ENCODE measurements around the gene ZFP64.
"Not testable (repeated sequence)": the region's sequence is repeated elsewhere in the genome, so short reads cannot be mapped to it uniquely, and the experiment has no call there.

Gene ZFP64

GRCh38 chr20:52160621-52161204 lies 30.9 kb downstream of the ZFP64 start:
- no peaks in the 10 kb centered on the region for H3K4me1 Mint-ChIP-seq (ENCODE audit: low read depth)
- intact Hi-C loops (cut with micrococcal nuclease): no loop called here

GRCh38 chr20:52160049-52160570 lies 31.5 kb downstream of the ZFP64 start:
- H3K4me1 Mint-ChIP-seq (ENCODE audit: low read depth): no peaks in the 10 kb centered on the region
- peaks cover 10% of the 10 kb centered on the region for H3K9me3 Mint-ChIP-seq
- no peak overlapping the region for H3K4me3 Mint-ChIP-seq
- intact Hi-C loops (cut with micrococcal nuclease): no loop called here
- no peaks in the 10 kb centered on the region for H3K27me3 Mint-ChIP-seq
- peaks cover 82% of the 10 kb centered on the region for H3K36me3 Mint-ChIP-seq (ENCODE audit: low read depth)
- H3K27ac Mint-ChIP-seq: no peak overlapping the region

More at GRCh38 chr20:52160621-52161204, 30.9 kb downstream of the ZFP64 start:
- H3K36me3 Mint-ChIP-seq (ENCODE audit: low read depth): peaks cover 83% of the 10 kb centered on the region
- no peak overlapping the region for H3K27ac Mint-ChIP-seq
- H3K4me3 Mint-ChIP-seq: no peak overlapping the region
- H3K9me3 Mint-ChIP-seq: peaks cover 10% of the 10 kb centered on the region
- H3K27me3 Mint-ChIP-seq: no peaks in the 10 kb centered on the region

GRCh38 chr20:52154575-52154974 lies 37.0 kb downstream of the ZFP64 start:
- Mint-ChIP-seq H3K27me3 (no peaks in the 10 kb centered on the region), H3K27ac (no peak overlapping the region), H3K9me3 (peaks cover 10% of the 10 kb centered on the region), H3K4me3 (no peak overlapping the region), H3K36me3 (ENCODE audit: low read depth) (peaks cover 61% of the 10 kb centered on the region), H3K4me1 (ENCODE audit: low read depth) (no peaks in the 10 kb centered on the region)
- intact Hi-C loops (cut with micrococcal nuclease): no loop called here

GRCh38 chr20:52153896-52154295 lies 37.7 kb downstream of the ZFP64 start:
- no peaks in the 10 kb centered on the region for H3K27me3 Mint-ChIP-seq
- H3K9me3 Mint-ChIP-seq: peaks cover 9% of the 10 kb centered on the region
- no peak overlapping the region for H3K4me3 Mint-ChIP-seq
- intact Hi-C loops (cut with micrococcal nuclease): no loop called here
- H3K36me3 Mint-ChIP-seq (ENCODE audit: low read depth): peaks cover 60% of the 10 kb centered on the region
- H3K27ac Mint-ChIP-seq: no peak overlapping the region
- no peaks in the 10 kb centered on the region for H3K4me1 Mint-ChIP-seq (ENCODE audit: low read depth)

GRCh38 chr20:52152921-52153320 lies 38.7 kb downstream of the ZFP64 start:
- Mint-ChIP-seq H3K36me3 (ENCODE audit: low read depth) (peaks cover 55% of the 10 kb centered on the region), H3K27ac (no peak overlapping the region), H3K4me1 (ENCODE audit: low read depth) (no peaks in the 10 kb centered on the region), H3K27me3 (no peaks in the 10 kb centered on the region), H3K9me3 (no peaks in the 10 kb centered on the region), H3K4me3 (no peak overlapping the region)
- intact Hi-C loops (cut with micrococcal nuclease): no loop called here

GRCh38 chr20:52152416-52152815 lies 39.2 kb downstream of the ZFP64 start:
- intact Hi-C loops (cut with micrococcal nuclease): no loop called here
- H3K27me3 Mint-ChIP-seq: no peaks in the 10 kb centered on the region
- H3K27ac Mint-ChIP-seq: no peak overlapping the region
- H3K4me1 Mint-ChIP-seq (ENCODE audit: low read depth): no peaks in the 10 kb centered on the region
- peaks cover 51% of the 10 kb centered on the region for H3K36me3 Mint-ChIP-seq (ENCODE audit: low read depth)
- no peaks in the 10 kb centered on the region for H3K9me3 Mint-ChIP-seq
- no peak overlapping the region for H3K4me3 Mint-ChIP-seq

- no peaks in the 10 kb centered on the region for H3K27me3 Mint-ChIP-seq
- intact Hi-C loops (cut with micrococcal nuclease): loop anchor here (1.0 to 2.0 kb wide), 2 partner anchors 22 to 512 kb away; no protein-coding TSS in a partner anchor
- no peak overlapping the region for H3K27ac Mint-ChIP-seq
These were observed 40.9 kb downstream of the ZFP64 start for GRCh38 chr20:52150440-52151258.

GRCh38 chr20:52145587-52145986 lies 46.0 kb downstream of the ZFP64 start:
- Mint-ChIP-seq H3K27ac (no peak overlapping the region), H3K27me3 (no peaks in the 10 kb centered on the region), H3K4me1 (ENCODE audit: low read depth) (no peaks in the 10 kb centered on the region), H3K36me3 (ENCODE audit: low read depth) (peaks cover 10% of the 10 kb centered on the region), H3K4me3 (no peak overlapping the region), H3K9me3 (no peaks in the 10 kb centered on the region)
- intact Hi-C loops (cut with micrococcal nuclease): no loop called here

More at GRCh38 chr20:52150440-52151258, 40.9 kb downstream of the ZFP64 start:
- Mint-ChIP-seq H3K4me3 (no peak overlapping the region), H3K36me3 (ENCODE audit: low read depth) (peaks cover 43% of the 10 kb centered on the region), H3K9me3 (no peaks in the 10 kb centered on the region), H3K4me1 (ENCODE audit: low read depth) (no peaks in the 10 kb centered on the region)

- Mint-ChIP-seq H3K36me3 (ENCODE audit: low read depth) (no peaks in the 10 kb centered on the region), H3K27me3 (no peaks in the 10 kb centered on the region), H3K4me3 (no peak overlapping the region), H3K27ac (no peak overlapping the region), H3K4me1 (ENCODE audit: low read depth) (no peaks in the 10 kb centered on the region), H3K9me3 (no peaks in the 10 kb centered on the region)
- intact Hi-C loops (cut with micrococcal nuclease): no loop called here
These were observed 48.3 kb downstream of the ZFP64 start for GRCh38 chr20:52143277-52143676.

- Mint-ChIP-seq H3K36me3 (ENCODE audit: low read depth) (no peaks in the 10 kb centered on the region), H3K27ac (no peak overlapping the region), H3K9me3 (no peaks in the 10 kb centered on the region), H3K27me3 (no peaks in the 10 kb centered on the region), H3K4me3 (no peak overlapping the region), H3K4me1 (ENCODE audit: low read depth) (no peaks in the 10 kb centered on the region)
- intact Hi-C loops (cut with micrococcal nuclease): no loop called here
These were observed 48.8 kb downstream of the ZFP64 start for GRCh38 chr20:52142757-52143156.

- no peaks in the 10 kb centered on the region for H3K9me3 Mint-ChIP-seq
- H3K27me3 Mint-ChIP-seq: no peaks in the 10 kb centered on the region
- H3K36me3 Mint-ChIP-seq (ENCODE audit: low read depth): no peaks in the 10 kb centered on the region
- no peak overlapping the region for H3K4me3 Mint-ChIP-seq
- intact Hi-C loops (cut with micrococcal nuclease): no loop called here
- no peaks in the 10 kb centered on the region for H3K4me1 Mint-ChIP-seq (ENCODE audit: low read depth)
- H3K27ac Mint-ChIP-seq: no peak overlapping the region
These were observed 51.6 kb downstream of the ZFP64 start for GRCh38 chr20:52139986-52140385.

GRCh38 chr20:52137850-52138249 lies 53.7 kb downstream of the ZFP64 start:
- H3K9me3 Mint-ChIP-seq: no peaks in the 10 kb centered on the region
- no peak overlapping the region for H3K27ac Mint-ChIP-seq
- no peaks in the 10 kb centered on the region for H3K4me1 Mint-ChIP-seq (ENCODE audit: low read depth)
- H3K27me3 Mint-ChIP-seq: no peaks in the 10 kb centered on the region
- H3K36me3 Mint-ChIP-seq (ENCODE audit: low read depth): no peaks in the 10 kb centered on the region
- intact Hi-C loops (cut with micrococcal nuclease): no loop called here
- no peak overlapping the region for H3K4me3 Mint-ChIP-seq

GRCh38 chr20:52133714-52134113 lies 57.9 kb downstream of the ZFP64 start:
- H3K36me3 Mint-ChIP-seq (ENCODE audit: low read depth); intact Hi-C loops (cut with micrococcal nuclease); H3K27me3 Mint-ChIP-seq; H3K27ac Mint-ChIP-seq; H3K4me1 Mint-ChIP-seq (ENCODE audit: low read depth); H3K4me3 Mint-ChIP-seq: not testable (repeated sequence)
- peaks cover 12% of the 10 kb centered on the region for H3K9me3 Mint-ChIP-seq

- no peak overlapping the region for H3K4me3 Mint-ChIP-seq
These were observed 59.2 kb downstream of the ZFP64 start for GRCh38 chr20:52132337-52132736.

More at GRCh38 chr20:52132337-52132736, 59.2 kb downstream of the ZFP64 start:
- no peaks in the 10 kb centered on the region for H3K36me3 Mint-ChIP-seq (ENCODE audit: low read depth)
- no peak overlapping the region for H3K27ac Mint-ChIP-seq
- intact Hi-C loops (cut with micrococcal nuclease): no loop called here
- no peaks in the 10 kb centered on the region for H3K27me3 Mint-ChIP-seq
- peaks cover 12% of the 10 kb centered on the region for H3K9me3 Mint-ChIP-seq
- peaks cover 8% of the 10 kb centered on the region for H3K4me1 Mint-ChIP-seq (ENCODE audit: low read depth)

Data from dendritic cell treated with granulocyte-macrophage colony-stimulating factor and Interleukin-4, amounts not matched to agents 40 ng/mL and 50 ng/mL, for 4 days (primary cell).